H1 (cell line): ENCODE data around the gene ITGB7. TPM values are rescaled to one million over a fixed set of nuclear protein-coding genes. Genes with fewer than 3 reads are reported as not detected.

Experiments used
- ATF3 ChIP-seq: IDR thresholded peaks from 2 replicates; pipeline ENCODE4 v1.6.1; 2011; ENCODE audit warnings: low read depth, mild to moderate bottlenecking, low read length; ENCODE audit not compliant: insufficient read depth
- BACH1 ChIP-seq: IDR thresholded peaks from 2 replicates; pipeline ENCODE4 v1.6.1; 2012; ENCODE audit warnings: low read length, improper control_type of control experiment
- CEBPB ChIP-seq: IDR thresholded peaks from 2 replicates; pipeline ENCODE4 v1.6.1; 2012; ENCODE audit warnings: low read depth, low read length
- CTCF ChIP-seq, 3 experiments: IDR thresholded peaks; 1 replicate in 2 of 3; 2 replicates in 1 of 3; pipeline versions ENCODE4 v1.5.1 to v1.6.1; 2011; ENCODE audit warnings: low read length in 3 of 3, mild to moderate bottlenecking in 3 of 3, inconsistent platforms in 2 of 3, low read depth in 1 of 3, moderate library complexity in 1 of 3; ENCODE audit not compliant: insufficient read depth in 1 of 3; ENCODE audit errors: control extremely low read depth in 1 of 3
- JUN ChIP-seq: IDR thresholded peaks from 2 replicates; pipeline ENCODE4 v1.6.1; 2011; ENCODE audit warnings: low read depth, mild to moderate bottlenecking, improper control_type of control experiment, low read length
- POLR2AphosphoS5 ChIP-seq: IDR thresholded peaks from 2 replicates; pipeline ENCODE4 v1.6.1; 2011; ENCODE audit warnings: low read depth, low read length
- SP4 ChIP-seq: IDR thresholded peaks from 2 replicates; pipeline ENCODE4 v1.6.1; 2012; ENCODE audit warnings: low read length, inconsistent platforms
- TAF1 ChIP-seq: IDR thresholded peaks from 2 replicates; pipeline ENCODE4 v1.6.1; 2011; ENCODE audit warnings: mild to moderate bottlenecking, low read depth, low read length
- TCF12 ChIP-seq: IDR thresholded peaks from 2 replicates; pipeline ENCODE4 v1.6.1; 2011; ENCODE audit warnings: low read depth, mild to moderate bottlenecking, low read length
- USF2 ChIP-seq: IDR thresholded peaks from 2 replicates; pipeline ENCODE4 v1.6.1; 2011; ENCODE audit warnings: low read length, improper control_type of control experiment
- YY1 ChIP-seq: IDR thresholded peaks from 2 replicates; pipeline ENCODE4 v1.6.1; 2011; ENCODE audit warnings: low read depth, mild to moderate bottlenecking, low read length
- polyA plus RNA-seq, 7 experiments: library from polyadenylated mRNA; depleted of rRNA in 3 of 7; stranded (reverse) in 5 of 7; unstranded in 2 of 7; fragments of >200 nt in 5 of 7; fragments of 200-250 nt in 2 of 7; gene quantifications; 1 replicate in 5 of 7; 2 replicates in 1 of 7; 4 replicates in 1 of 7; pipeline versions ENCODE4 v1.2.1 to v1.2.3, GENCODE V29; 2011 to 2013; ENCODE audit warnings: missing spikeins in 2 of 7, mixed read lengths in 2 of 7
- total RNA-seq: library from RNA; stranded (reverse); fragmentation: NEBNext Ultra II Directional; extraction: Animal tissue kit (Norgen Biotek cat#: 25700); gene quantifications from 2 replicates; pipeline ENCODE4 v1.2.1, GENCODE V29; 2021

ITGB7 gene
- total and polyA plus RNA-seq, 2 of the 8 experiments (the other 6 are each of a cell fraction or from before 2014, with no cell fraction given), result 0.35 to 0.54 TPM

- TF ChIP-seq CTCF (IDR thresholded peaks at IDR 0.05; ENCODE audit: control extremely low read depth in 1 of 3, insufficient read depth in 1 of 3, low read depth in 1 of 3, low read length in 3 of 3) (no peak), ATF3 (no peak), USF2 (no peak), CEBPB (no peak), TCF12 (no peak), YY1 (no peak), TAF1 (no peak), SP4 (no peak), POLR2AphosphoS5 (no peak), BACH1 (no peak), JUN (no peak)
Measured at GRCh38 chr12:53204351-53204750, 2.7 kb downstream of the ITGB7 start (continued).
